Neuronal stem cell (in vitro differentiated cells): Measurements from ENCODE around the gene PTGES2. TPM values are rescaled to one million over a fixed set of nuclear protein-coding genes. Genes with fewer than 3 reads are reported as not detected.

ENCODE experiments used
- DNase-seq: peaks from one replicate; pipeline ENCODE4 v3.0.0-alpha.2; 2013; ENCODE audit warnings: low spot score
- H2AFZ ChIP-seq: one replicate; pipeline ENCODE4 v1.6.1; 2013; ENCODE audit warnings: mild to moderate bottlenecking, low read length, inconsistent platforms
- H2AK5ac ChIP-seq: 2 replicates; pipeline ENCODE4 v1.6.1; 2013; ENCODE audit warnings: low read depth, mild to moderate bottlenecking, inconsistent platforms, low read length, moderate library complexity, mixed read lengths
- H2BK120ac ChIP-seq: 2 replicates; pipeline ENCODE4 v1.6.1; 2013; ENCODE audit warnings: low read depth, mild to moderate bottlenecking, inconsistent platforms, low read length, moderate library complexity, mixed read lengths
- H2BK12ac ChIP-seq: one replicate; pipeline ENCODE4 v1.6.1; 2013; ENCODE audit warnings: low read length, inconsistent platforms
- H2BK15ac ChIP-seq: 2 replicates; pipeline ENCODE4 v1.6.1; 2013; ENCODE audit warnings: mild to moderate bottlenecking, low read length, inconsistent platforms, mixed read lengths
- H2BK5ac ChIP-seq: one replicate; pipeline ENCODE4 v1.6.1; 2013; ENCODE audit warnings: inconsistent platforms, mild to moderate bottlenecking, low read length, moderate library complexity
- H3K14ac ChIP-seq: one replicate; pipeline ENCODE4 v1.6.1; 2013; ENCODE audit warnings: low read length, inconsistent platforms
- H3K18ac ChIP-seq: 2 replicates; pipeline ENCODE4 v1.6.1; 2013; ENCODE audit warnings: low read length, inconsistent platforms
- H3K23ac ChIP-seq: 2 replicates; pipeline ENCODE4 v1.6.1; 2013; ENCODE audit warnings: low read depth, mild to moderate bottlenecking, mixed read lengths, low read length, inconsistent platforms; ENCODE audit not compliant: poor library complexity
- H3K27ac ChIP-seq: replicated peaks from 3 replicates; pipeline ENCODE4 v1.5.1; 2013; ENCODE audit warnings: low read length, inconsistent platforms
- H3K27me3 ChIP-seq, 3 experiments: 2 replicates each; pipeline ENCODE4 v1.6.1; 2013; ENCODE audit warnings: low read length in 3 of 3, mild to moderate bottlenecking in 2 of 3, inconsistent platforms in 1 of 3, low read depth in 1 of 3, mixed read lengths in 1 of 3, moderate library complexity in 1 of 3; ENCODE audit not compliant: control insufficient read depth in 3 of 3, insufficient read depth in 3 of 3
- H3K36me3 ChIP-seq, 2 donors: replicated peaks in 1 of 2; 2 replicates each; pipeline ENCODE4 v1.6.1; 2013; ENCODE audit warnings: low read length in 2 of 2; ENCODE audit not compliant: control insufficient read depth in 2 of 2, insufficient read depth in 2 of 2
- H3K4ac ChIP-seq: 2 replicates; pipeline ENCODE4 v1.6.1; 2013; ENCODE audit warnings: inconsistent platforms, mild to moderate bottlenecking, low read length, moderate library complexity
- H3K4me1 ChIP-seq, 2 donors: 1 replicate in 1 of 2; 2 replicates in 1 of 2; pipeline ENCODE4 v1.6.1; 2013; ENCODE audit warnings: low read length in 2 of 2, low read depth in 1 of 2; ENCODE audit not compliant: control insufficient read depth in 2 of 2, insufficient read depth in 1 of 2
- H3K4me2 ChIP-seq: one replicate; pipeline ENCODE4 v1.6.1; 2013; ENCODE audit warnings: mild to moderate bottlenecking, low read length, inconsistent platforms; ENCODE audit not compliant: insufficient read depth, poor library complexity, severe bottlenecking
- H3K4me3 ChIP-seq, 2 donors: 2 replicates each; pipeline ENCODE4 v1.5.1; 2013; ENCODE audit warnings: low read length in 2 of 2, mild to moderate bottlenecking in 2 of 2, inconsistent platforms in 1 of 2, moderate library complexity in 1 of 2
- H3K79me1 ChIP-seq: one replicate; pipeline ENCODE4 v1.6.1; 2013; ENCODE audit warnings: low read depth, mild to moderate bottlenecking, inconsistent platforms, low read length, moderate library complexity
- H3K9ac ChIP-seq: one replicate; pipeline ENCODE4 v1.6.1; 2013; ENCODE audit warnings: mild to moderate bottlenecking, low read depth, low read length, inconsistent platforms; ENCODE audit not compliant: poor library complexity
- H3K9me3 ChIP-seq, 2 donors: replicated peaks in 1 of 2; 2 replicates each; pipeline versions ENCODE3 to v1.6.1; 2013; ENCODE audit warnings: low read length in 2 of 2, mild to moderate bottlenecking in 2 of 2, inconsistent platforms in 1 of 2, low read depth in 1 of 2, mixed read lengths in 1 of 2, moderate library complexity in 1 of 2; ENCODE audit not compliant: control insufficient read depth in 2 of 2, insufficient read depth in 1 of 2
- H4K8ac ChIP-seq: one replicate; pipeline ENCODE4 v1.6.1; 2013; ENCODE audit warnings: low read depth, mild to moderate bottlenecking, inconsistent platforms, low read length, moderate library complexity
- H4K91ac ChIP-seq: one replicate; pipeline ENCODE4 v1.6.1; 2013; ENCODE audit warnings: low read length, low read depth, mild to moderate bottlenecking, inconsistent platforms; ENCODE audit not compliant: poor library complexity
- WGBS, 2 donors: extraction: QIAGEN DNeasy Blood & Tissue Kit; methylation state at CpG; one replicate each; pipeline ENCODE4 v1.1.7; 2013; ENCODE audit warnings: missing lambda C conversion rate in 2 of 2, mixed read lengths in 1 of 2; ENCODE audit not compliant: insufficient read length in 2 of 2, insufficient replicate concordance in 1 of 2; ENCODE audit errors: extremely low coverage in 2 of 2; 5-methylcytosine and 5-hydroxymethylcytosine counted together
- polyA plus RNA-seq, 2 experiments: library from polyadenylated mRNA; stranded (reverse); fragments of 200-250 nt; gene quantifications; one replicate each; pipeline ENCODE4 v1.2.3, GENCODE V29; 2013

Gene PTGES2
- 19.0 TPM for polyA plus RNA-seq (2013, experiment 1 of 2)
- polyA plus RNA-seq (2013, experiment 2 of 2): 21.6 TPM

DNA sequence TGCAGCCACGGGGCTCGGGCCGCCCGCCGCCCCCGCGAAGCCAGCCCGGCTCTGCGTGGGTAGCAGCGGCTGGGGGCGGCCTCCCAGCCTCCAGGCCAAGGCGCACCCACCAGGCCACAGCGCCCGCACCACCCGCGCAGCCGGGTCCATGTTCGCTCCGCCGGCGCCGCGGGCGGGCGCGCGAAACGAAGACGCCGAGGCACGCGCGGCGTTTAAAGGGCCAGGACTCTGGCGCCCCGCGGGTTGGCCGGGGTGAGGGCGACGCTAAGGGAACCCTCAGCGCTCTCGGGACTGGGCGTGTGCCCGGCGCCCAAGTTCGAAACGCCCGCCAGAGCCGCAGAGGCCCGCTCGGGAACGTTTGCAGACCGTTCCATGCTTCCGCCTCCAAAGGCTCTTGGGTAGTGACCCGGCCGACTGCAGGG is at the start of gene PTGES2:
PTGES2 (minus strand) TSS at position 162 of the 422 bp plus-strand sequence; CDS start at position 150, 12 bp downstream.
- peak within 1 kb of the TSS; percentile 87 for H4K8ac ChIP-seq
- H3K4ac ChIP-seq: peak within 1 kb of the TSS; percentile 37
- H3K36me3 ChIP-seq: peaks cover 13 to 30% of the 10 kb centered on the region in 2 donors
- peak within 1 kb of the TSS; percentile 96 for H2BK15ac ChIP-seq
- H3K27me3 ChIP-seq: peaks cover 0 to 6% (median 0%) of the 10 kb centered on the region in 3 experiments
- H3K4me2 ChIP-seq: peak within 1 kb of the TSS; percentile 91
- peak within 1 kb of the TSS; percentile 100 for H2AFZ ChIP-seq
- H3K9ac ChIP-seq: peak within 1 kb of the TSS; percentile 97
- no CpG with 5 or more reads among the region's 56 CpGs for WGBS, 2 donors
- peak within 1 kb of the TSS; percentile 99 for H3K14ac ChIP-seq
- peak; percentile 76 for DNase-seq
- H3K18ac ChIP-seq: peak within 1 kb of the TSS; percentile 99
- H3K4me1 ChIP-seq: peaks cover 5 to 20% of the 10 kb centered on the region in 2 donors
- peak within 1 kb of the TSS; percentile 95 for H3K23ac ChIP-seq
- peak within 1 kb of the TSS; percentile 85 for H3K27ac ChIP-seq
- peak within 1 kb of the TSS; percentile 72 for H2BK120ac ChIP-seq
- H2BK5ac ChIP-seq: peak within 1 kb of the TSS; percentile 98
- H3K4me3 ChIP-seq: peak within 1 kb of the TSS; percentile 90 to 100
- no peak within 1 kb of the TSS for H4K91ac ChIP-seq
- H3K9me3 ChIP-seq: peaks cover 7% of the 10 kb centered on the region in 2 donors
- H3K79me1 ChIP-seq: peaks cover 11% of the 10 kb centered on the region
- H2BK12ac ChIP-seq: peak within 1 kb of the TSS; percentile 84
- H2AK5ac ChIP-seq: peak within 1 kb of the TSS; percentile 92

DNA sequence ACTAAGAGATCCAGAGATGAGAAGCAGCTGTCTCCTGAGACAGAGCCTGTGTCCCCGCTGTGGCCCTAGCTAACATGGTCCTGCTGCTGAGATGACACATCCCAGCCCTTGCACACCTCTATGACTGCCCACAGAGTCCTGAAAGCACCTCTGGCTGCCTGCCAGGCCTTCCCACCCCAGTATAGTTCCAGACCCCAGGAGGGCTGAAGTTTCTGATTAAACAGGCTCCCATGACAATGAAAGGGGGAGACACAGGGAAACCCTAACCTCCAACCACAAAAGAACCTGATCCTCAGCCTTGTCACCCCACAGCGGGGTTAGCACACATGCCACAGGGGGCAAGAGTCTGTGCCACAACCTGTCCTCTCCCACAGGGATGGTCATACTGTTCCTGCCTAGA is 48.2 kb upstream of the PTGES2 start:
- Histone ChIP-seq H3K27ac (no peak overlapping the region), H3K18ac (no peak overlapping the region), H2AFZ (no peak overlapping the region), H3K4me3 (no peak overlapping the region), H3K36me3 (peaks cover 56 to 86% of the 10 kb centered on the region in 2 donors), H2AK5ac (no peak overlapping the region), H4K8ac (no peak overlapping the region), H2BK15ac (no peak overlapping the region), H3K23ac (no peak overlapping the region), H4K91ac (no peak overlapping the region), H3K79me1 (peaks cover 4% of the 10 kb centered on the region), H2BK5ac (no peak overlapping the region), H2BK12ac (no peak overlapping the region), H3K4ac (no peak overlapping the region), H3K14ac (no peak overlapping the region), H2BK120ac (no peak overlapping the region), H3K9ac (no peak overlapping the region), H3K27me3 (no peaks in the 10 kb centered on the region), H3K4me1 (no peaks in the 10 kb centered on the region), H3K4me2 (no peak overlapping the region), H3K9me3 (peaks cover 13 to 16% of the 10 kb centered on the region in 2 donors)
- WGBS, 2 donors: no CpG with 5 or more reads among the region's 2 CpGs
- DNase-seq: no peak

DNA sequence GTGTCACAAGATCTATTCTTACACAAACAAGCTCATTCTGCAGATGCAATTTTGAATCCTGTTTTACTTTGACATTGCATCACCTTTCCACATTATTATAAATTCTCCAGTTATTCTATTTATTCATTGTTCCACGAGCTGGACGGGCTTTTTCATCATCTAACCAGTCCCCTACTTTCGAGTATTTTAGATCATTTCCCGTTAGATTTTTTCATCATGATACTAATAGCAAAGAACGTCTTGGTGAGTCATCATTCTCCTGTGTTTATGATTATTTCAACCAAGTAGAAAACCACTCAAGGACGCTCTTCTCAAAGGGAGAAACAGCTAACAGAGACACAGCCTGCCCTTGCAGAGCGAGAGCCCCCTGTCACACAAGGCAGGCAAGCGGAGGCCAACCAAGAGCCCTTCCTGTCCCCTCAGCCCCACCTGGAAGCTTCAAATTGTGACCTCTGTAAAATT is 47.6 kb upstream of the PTGES2 start:
- H4K91ac ChIP-seq: no peak overlapping the region

DNA sequence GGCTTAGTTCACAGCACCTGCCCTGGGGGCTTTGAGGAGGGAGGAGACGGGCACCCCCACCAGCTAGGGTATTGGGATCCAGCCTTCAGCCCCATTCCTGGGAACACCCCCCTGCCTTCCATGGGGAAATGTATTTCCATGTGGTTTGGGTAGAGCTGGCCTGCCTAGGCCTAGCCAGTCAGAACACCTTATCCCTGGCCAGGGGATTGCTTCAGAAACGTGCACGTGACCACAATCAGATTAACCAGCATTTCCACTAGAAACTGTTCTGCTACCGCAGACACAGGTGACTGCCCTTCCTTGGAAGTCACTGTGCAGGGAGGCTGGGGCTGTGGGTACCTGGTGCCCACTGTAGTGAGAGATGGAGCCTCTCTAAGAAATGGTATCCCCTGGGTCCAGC is 46.5 kb upstream of the PTGES2 start:
- no peak overlapping the region for H3K9ac ChIP-seq
- H3K36me3 ChIP-seq: peaks cover 51 to 87% of the 10 kb centered on the region in 2 donors
- H2AK5ac ChIP-seq: no peak overlapping the region
- no peak overlapping the region for H2AFZ ChIP-seq
- no peak overlapping the region for H4K91ac ChIP-seq
- H3K27me3 ChIP-seq: no peaks in the 10 kb centered on the region
- no peak overlapping the region for H3K4me2 ChIP-seq
- no peak overlapping the region for H2BK15ac ChIP-seq
- no peak overlapping the region for H3K14ac ChIP-seq
- peaks cover 4 to 6% of the 10 kb centered on the region in 2 donors for H3K9me3 ChIP-seq
- H2BK120ac ChIP-seq: no peak overlapping the region
- WGBS, 2 donors: no CpG with 5 or more reads among the region's 4 CpGs
- H3K4me3 ChIP-seq: no peak overlapping the region
- no peak for DNase-seq
- H3K79me1 ChIP-seq: peaks cover 4% of the 10 kb centered on the region
- no peak overlapping the region for H2BK12ac ChIP-seq
- H3K4ac ChIP-seq: no peak overlapping the region
- H3K23ac ChIP-seq: no peak overlapping the region
- H2BK5ac ChIP-seq: no peak overlapping the region
- no peak overlapping the region for H4K8ac ChIP-seq
- H3K27ac ChIP-seq: no peak overlapping the region
- H3K18ac ChIP-seq: no peak overlapping the region
- no peaks in the 10 kb centered on the region for H3K4me1 ChIP-seq

More for the DNA sequence above, 47.6 kb upstream of the PTGES2 start:
- Histone ChIP-seq H3K4me1 (no peaks in the 10 kb centered on the region), H2BK15ac (no peak overlapping the region), H3K9ac (no peak overlapping the region), H2BK5ac (no peak overlapping the region), H2BK12ac (no peak overlapping the region), H3K4ac (no peak overlapping the region), H3K23ac (no peak overlapping the region), H3K18ac (no peak overlapping the region), H3K27ac (no peak overlapping the region), H3K9me3 (peaks cover 9 to 13% of the 10 kb centered on the region in 2 donors), H4K8ac (no peak overlapping the region), H3K27me3 (no peaks in the 10 kb centered on the region), H3K79me1 (peaks cover 4% of the 10 kb centered on the region), H3K4me2 (no peak overlapping the region), H2AFZ (no peak overlapping the region), H2AK5ac (no peak overlapping the region), H3K14ac (no peak overlapping the region), H2BK120ac (no peak overlapping the region), H3K36me3 (peaks cover 50 to 86% of the 10 kb centered on the region in 2 donors), H3K4me3 (no peak overlapping the region)
- DNase-seq: no peak
- WGBS, 2 donors: no CpG with 5 or more reads among the region's 8 CpGs
